K562 (cell line): ENCODE measurements around the gene CDT1. TPM values are rescaled to one million over a fixed set of nuclear protein-coding genes. Genes with fewer than 3 reads are reported as not detected.

ENCODE experiments used
- CBX5 ChIP-seq: IDR thresholded peaks from 2 replicates; pipeline ENCODE4 v1.6.1; 2014; ENCODE audit warnings: low read depth, borderline replicate concordance
- CHD2 ChIP-seq: IDR thresholded peaks from 2 replicates; pipeline ENCODE4 v1.6.1; 2011; ENCODE audit warnings: low read depth, low read length
- ELF2 ChIP-seq: fragments of 250-450 bp; sonication (Bioruptor Pico); IDR thresholded peaks from 2 replicates; pipeline ENCODE4 v1.5.0; 2021; ENCODE audit warnings: mild to moderate bottlenecking
- GATAD2A ChIP-seq: fragments of 450-650 bp; IDR thresholded peaks from 2 replicates; pipeline ENCODE4 v1.6.1; 2017
- GTF2F1 ChIP-seq: IDR thresholded peaks from 2 replicates; pipeline ENCODE4 v1.6.1; 2011; ENCODE audit warnings: low read depth, low read length, improper control_type of control experiment
- PHTF2 ChIP-seq: fragments of 250-450 bp; sonication (Bioruptor Pico); IDR thresholded peaks from 2 replicates; pipeline ENCODE4 v1.5.0; 2021; ENCODE audit warnings: mild to moderate bottlenecking
- POLR2B ChIP-seq: fragments of 450-650 bp; IDR thresholded peaks from 2 replicates; pipeline ENCODE4 v1.6.1; 2018; ENCODE audit warnings: low read depth; ENCODE audit not compliant: partially characterized antibody
- ZFP30 ChIP-seq: fragments of 250-450 bp; sonication (Bioruptor Pico); IDR thresholded peaks from 2 replicates; pipeline ENCODE4 v1.8.0; 2022; ENCODE audit warnings: moderate library complexity, mild to moderate bottlenecking, inconsistent platforms, borderline replicate concordance
- ZNF134 ChIP-seq: fragments of 250-450 bp; sonication (Bioruptor Pico); conservative IDR thresholded peaks from 2 replicates; pipeline ENCODE4 v1.4.0; 2020
- ZNF175 ChIP-seq: fragments of 200-800 bp; sonication (Bioruptor generic); IDR thresholded peaks from 2 replicates; pipeline ENCODE4 v1.6.1; 2016; ENCODE audit warnings: low read depth, mild to moderate bottlenecking, missing genetic modification characterization, missing compliant biosample characterization
- ZNF282 ChIP-seq: sonication (generic); formaldehyde crosslinking; IDR thresholded peaks from 2 replicates; pipeline ENCODE4 v1.8.1; 2023; ENCODE audit warnings: missing genetic modification reagents
- ZNF551 ChIP-seq: fragments of 250-450 bp; sonication (Bioruptor Pico); IDR thresholded peaks from 2 replicates; pipeline ENCODE4 v1.5.0; 2021; ENCODE audit warnings: mild to moderate bottlenecking, moderate library complexity
- polyA plus RNA-seq, 8 experiments: library from polyadenylated mRNA; depleted of rRNA in 4 of 8; stranded (reverse) in 5 of 8; unstranded in 3 of 8; fragments of >200 nt; fragmentation: Nextera tagmentation in 2 of 8; fragmentation: Illumina TruSeq in 1 of 8; extraction: Ambion mirVana in 2 of 8; extraction: Trizol in 1 of 8; gene quantifications; 2 replicates each; pipeline versions ENCODE4 v1.2.1 to v1.2.3, GENCODE V29; 2011 to 2014; ENCODE audit warnings: inconsistent platforms in 1 of 8, missing spikeins in 1 of 8
- total RNA-seq, 7 experiments: library from RNA; depleted of rRNA in 6 of 7; stranded (reverse); fragments of >200 nt in 6 of 7; fragmentation: Illumina TruSeq in 2 of 7; extraction: Trizol in 2 of 7; gene quantifications; 2 replicates each; pipeline versions ENCODE4 v1.2.1 to v1.2.3, GENCODE V29; 2011 to 2021; ENCODE audit warnings: low replicate concordance in 1 of 7
- TF ChIP-seq, protein P1 (sequence below): IDR thresholded peaks from 3 replicates; pipeline ENCODE4 v1.6.1; 2011; ENCODE audit warnings: borderline replicate concordance, mild to moderate bottlenecking, moderate library complexity; ENCODE audit not compliant: insufficient read length; ENCODE audit errors: extremely low read depth
- TF ChIP-seq, protein P2 (sequence below): fragments of 450-650 bp; IDR thresholded peaks from 2 replicates; pipeline ENCODE4 v1.6.1; 2016; ENCODE audit warnings: missing biosample characterization, missing genetic modification characterization
- TF ChIP-seq, protein P3 (sequence below), 3 experiments: IDR thresholded peaks in 2 of 3; conservative IDR thresholded peaks in 1 of 3; 2 replicates each; pipeline ENCODE4 v1.5.1; 2011 to 2012; ENCODE audit warnings: low read length in 3 of 3, mild to moderate bottlenecking in 3 of 3, control low read depth in 2 of 3, improper control_type of control experiment in 1 of 3, inconsistent platforms in 1 of 3, low read depth in 1 of 3, mixed read lengths in 1 of 3, moderate library complexity in 1 of 3; ENCODE audit not compliant: insufficient read depth in 2 of 3
- TF ChIP-seq, protein P4 (sequence below): fragments of 200-400 bp; formaldehyde crosslinking; IDR thresholded peaks from 2 replicates; pipeline ENCODE4 v1.6.1; 2017; ENCODE audit warnings: mild to moderate bottlenecking, low read depth, low read length, moderate library complexity
- TF ChIP-seq, protein P5 (sequence below): fragments of 250-450 bp; sonication (Bioruptor Pico); IDR thresholded peaks from 2 replicates; pipeline ENCODE4 v1.4.0; 2020; ENCODE audit warnings: borderline replicate concordance

CDT1 gene
- total and polyA plus RNA-seq, 9 of the 15 experiments (the other 6 are each of a cell fraction or from before 2014, with no cell fraction given) = 0.92 to 178 (median 14.2) TPM

DNA sequence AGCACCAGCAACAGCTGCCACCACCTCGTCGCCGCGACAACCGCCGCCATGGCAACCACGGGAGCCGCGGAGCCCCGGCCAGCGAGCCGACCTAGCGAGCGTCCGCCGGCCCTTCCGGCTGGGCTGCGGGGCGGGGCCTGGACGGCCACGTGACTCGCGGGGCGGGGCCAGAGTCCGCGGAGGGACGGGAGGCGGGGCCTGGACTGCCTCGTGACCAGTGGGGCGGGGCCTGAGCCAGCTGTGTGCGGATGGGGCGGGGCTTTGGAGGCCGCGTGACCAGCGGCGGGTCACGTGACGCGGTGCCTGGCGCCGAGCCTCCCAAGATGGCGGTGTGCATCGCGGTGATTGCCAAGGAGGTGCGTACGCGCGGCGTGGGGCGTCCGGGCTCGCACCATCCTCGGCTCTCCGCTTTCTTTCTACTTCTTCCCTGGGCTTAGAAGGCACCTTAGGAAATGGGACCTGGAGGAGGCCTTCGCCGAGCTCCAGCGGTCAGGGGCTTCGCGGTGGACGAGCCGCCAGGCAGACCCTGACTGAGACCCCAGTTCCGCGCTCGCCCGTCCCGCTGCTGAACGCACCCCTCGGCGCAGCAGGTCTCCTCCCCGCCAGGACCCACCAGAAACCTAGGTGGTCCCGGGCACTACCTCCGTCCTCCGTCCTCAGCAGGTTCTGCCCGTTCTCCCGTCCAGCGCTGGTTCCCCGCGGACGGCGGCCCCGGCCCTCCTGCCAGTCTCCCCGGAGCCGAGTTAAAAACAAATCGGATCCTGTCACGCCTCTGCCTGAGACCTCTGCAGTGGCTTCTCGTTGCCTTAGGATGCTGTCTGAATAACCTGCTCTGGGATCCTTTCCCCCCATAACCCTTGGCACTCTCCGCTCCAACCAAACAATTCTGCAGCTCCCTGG, 53.5 kb downstream of the CDT1 start, which contains the start of the genes GALNS and TRAPPC2L (continued):
- TF ChIP-seq, protein P1, sequence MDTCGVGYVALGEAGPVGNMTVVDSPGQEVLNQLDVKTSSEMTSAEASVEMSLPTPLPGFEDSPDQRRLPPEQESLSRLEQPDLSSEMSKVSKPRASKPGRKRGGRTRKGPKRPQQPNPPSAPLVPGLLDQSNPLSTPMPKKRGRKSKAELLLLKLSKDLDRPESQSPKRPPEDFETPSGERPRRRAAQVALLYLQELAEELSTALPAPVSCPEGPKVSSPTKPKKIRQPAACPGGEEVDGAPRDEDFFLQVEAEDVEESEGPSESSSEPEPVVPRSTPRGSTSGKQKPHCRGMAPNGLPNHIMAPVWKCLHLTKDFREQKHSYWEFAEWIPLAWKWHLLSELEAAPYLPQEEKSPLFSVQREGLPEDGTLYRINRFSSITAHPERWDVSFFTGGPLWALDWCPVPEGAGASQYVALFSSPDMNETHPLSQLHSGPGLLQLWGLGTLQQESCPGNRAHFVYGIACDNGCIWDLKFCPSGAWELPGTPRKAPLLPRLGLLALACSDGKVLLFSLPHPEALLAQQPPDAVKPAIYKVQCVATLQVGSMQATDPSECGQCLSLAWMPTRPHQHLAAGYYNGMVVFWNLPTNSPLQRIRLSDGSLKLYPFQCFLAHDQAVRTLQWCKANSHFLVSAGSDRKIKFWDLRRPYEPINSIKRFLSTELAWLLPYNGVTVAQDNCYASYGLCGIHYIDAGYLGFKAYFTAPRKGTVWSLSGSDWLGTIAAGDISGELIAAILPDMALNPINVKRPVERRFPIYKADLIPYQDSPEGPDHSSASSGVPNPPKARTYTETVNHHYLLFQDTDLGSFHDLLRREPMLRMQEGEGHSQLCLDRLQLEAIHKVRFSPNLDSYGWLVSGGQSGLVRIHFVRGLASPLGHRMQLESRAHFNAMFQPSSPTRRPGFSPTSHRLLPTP = no peak
- TF ChIP-seq ZNF551 (CRISPR knock-in tag) (no peak), CBX5 (no peak), POLR2B (peak; percentile 22), CHD2 (0 out of 2 replicates have a peak, but pooled peaks have one; percentile 14), ZNF175 (CRISPR knock-in tag) (no peak), ZNF282 (CRISPR knock-in tag) (no peak), ELF2 (CRISPR knock-in tag) (0 out of 2 replicates have a peak, but pooled peaks have one; percentile 44), PHTF2 (no peak), GATAD2A (no peak), ZFP30 (CRISPR knock-in tag) (no peak), ZNF134 (no peak), GTF2F1 (peak; percentile 68; the same call in 1 of the 2 replicates)
- TF ChIP-seq, protein P2, sequence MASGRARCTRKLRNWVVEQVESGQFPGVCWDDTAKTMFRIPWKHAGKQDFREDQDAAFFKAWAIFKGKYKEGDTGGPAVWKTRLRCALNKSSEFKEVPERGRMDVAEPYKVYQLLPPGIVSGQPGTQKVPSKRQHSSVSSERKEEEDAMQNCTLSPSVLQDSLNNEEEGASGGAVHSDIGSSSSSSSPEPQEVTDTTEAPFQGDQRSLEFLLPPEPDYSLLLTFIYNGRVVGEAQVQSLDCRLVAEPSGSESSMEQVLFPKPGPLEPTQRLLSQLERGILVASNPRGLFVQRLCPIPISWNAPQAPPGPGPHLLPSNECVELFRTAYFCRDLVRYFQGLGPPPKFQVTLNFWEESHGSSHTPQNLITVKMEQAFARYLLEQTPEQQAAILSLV (tag) = no peak
- TF ChIP-seq, protein P3, sequence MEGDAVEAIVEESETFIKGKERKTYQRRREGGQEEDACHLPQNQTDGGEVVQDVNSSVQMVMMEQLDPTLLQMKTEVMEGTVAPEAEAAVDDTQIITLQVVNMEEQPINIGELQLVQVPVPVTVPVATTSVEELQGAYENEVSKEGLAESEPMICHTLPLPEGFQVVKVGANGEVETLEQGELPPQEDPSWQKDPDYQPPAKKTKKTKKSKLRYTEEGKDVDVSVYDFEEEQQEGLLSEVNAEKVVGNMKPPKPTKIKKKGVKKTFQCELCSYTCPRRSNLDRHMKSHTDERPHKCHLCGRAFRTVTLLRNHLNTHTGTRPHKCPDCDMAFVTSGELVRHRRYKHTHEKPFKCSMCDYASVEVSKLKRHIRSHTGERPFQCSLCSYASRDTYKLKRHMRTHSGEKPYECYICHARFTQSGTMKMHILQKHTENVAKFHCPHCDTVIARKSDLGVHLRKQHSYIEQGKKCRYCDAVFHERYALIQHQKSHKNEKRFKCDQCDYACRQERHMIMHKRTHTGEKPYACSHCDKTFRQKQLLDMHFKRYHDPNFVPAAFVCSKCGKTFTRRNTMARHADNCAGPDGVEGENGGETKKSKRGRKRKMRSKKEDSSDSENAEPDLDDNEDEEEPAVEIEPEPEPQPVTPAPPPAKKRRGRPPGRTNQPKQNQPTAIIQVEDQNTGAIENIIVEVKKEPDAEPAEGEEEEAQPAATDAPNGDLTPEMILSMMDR (IDR thresholded peaks at IDR 0.05 in 2 of 3, conservative IDR thresholded peaks at IDR 0.05 in 1 of 3; ENCODE audit: insufficient read depth in 2 of 3, low read depth in 1 of 3, low read length in 3 of 3) = no peak
- TF ChIP-seq, protein P4, sequence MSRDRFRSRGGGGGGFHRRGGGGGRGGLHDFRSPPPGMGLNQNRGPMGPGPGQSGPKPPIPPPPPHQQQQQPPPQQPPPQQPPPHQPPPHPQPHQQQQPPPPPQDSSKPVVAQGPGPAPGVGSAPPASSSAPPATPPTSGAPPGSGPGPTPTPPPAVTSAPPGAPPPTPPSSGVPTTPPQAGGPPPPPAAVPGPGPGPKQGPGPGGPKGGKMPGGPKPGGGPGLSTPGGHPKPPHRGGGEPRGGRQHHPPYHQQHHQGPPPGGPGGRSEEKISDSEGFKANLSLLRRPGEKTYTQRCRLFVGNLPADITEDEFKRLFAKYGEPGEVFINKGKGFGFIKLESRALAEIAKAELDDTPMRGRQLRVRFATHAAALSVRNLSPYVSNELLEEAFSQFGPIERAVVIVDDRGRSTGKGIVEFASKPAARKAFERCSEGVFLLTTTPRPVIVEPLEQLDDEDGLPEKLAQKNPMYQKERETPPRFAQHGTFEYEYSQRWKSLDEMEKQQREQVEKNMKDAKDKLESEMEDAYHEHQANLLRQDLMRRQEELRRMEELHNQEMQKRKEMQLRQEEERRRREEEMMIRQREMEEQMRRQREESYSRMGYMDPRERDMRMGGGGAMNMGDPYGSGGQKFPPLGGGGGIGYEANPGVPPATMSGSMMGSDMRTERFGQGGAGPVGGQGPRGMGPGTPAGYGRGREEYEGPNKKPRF = no peak
- TF ChIP-seq, protein P5, sequence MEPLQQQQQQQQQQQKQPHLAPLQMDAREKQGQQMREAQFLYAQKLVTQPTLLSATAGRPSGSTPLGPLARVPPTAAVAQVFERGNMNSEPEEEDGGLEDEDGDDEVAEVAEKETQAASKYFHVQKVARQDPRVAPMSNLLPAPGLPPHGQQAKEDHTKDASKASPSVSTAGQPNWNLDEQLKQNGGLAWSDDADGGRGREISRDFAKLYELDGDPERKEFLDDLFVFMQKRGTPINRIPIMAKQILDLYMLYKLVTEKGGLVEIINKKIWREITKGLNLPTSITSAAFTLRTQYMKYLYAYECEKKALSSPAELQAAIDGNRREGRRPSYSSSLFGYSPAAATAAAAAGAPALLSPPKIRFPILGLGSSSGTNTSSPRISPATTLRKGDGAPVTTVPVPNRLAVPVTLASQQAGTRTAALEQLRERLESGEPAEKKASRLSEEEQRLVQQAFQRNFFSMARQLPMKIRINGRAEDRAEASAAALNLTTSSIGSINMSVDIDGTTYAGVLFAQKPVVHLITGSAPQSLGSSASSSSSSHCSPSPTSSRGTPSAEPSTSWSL (CRISPR knock-in tag) = no peak
